ENCODE measurements around the gene TBX2. TPM values are rescaled to one million over a fixed set of nuclear protein-coding genes. Genes with fewer than 3 reads are reported as not detected.

Gene TBX2
- total and polyA plus RNA-seq, 2 of the 4 experiments (the other 2 are of a cell fraction), result 20.1 to 64.1 TPM

- Histone ChIP-seq H3K79me1 (ENCODE audit: low read depth in 1 of 2, low read length in 2 of 2) (no peaks in the 10 kb centered on the region), H2AFZ (replicated peaks; ENCODE audit: low read length, poor library complexity) (no peak overlapping the region), H3K4me1 (ENCODE audit: control insufficient read depth, insufficient read depth, low read length) (peaks cover 4% of the 10 kb centered on the region; the same call in 1 of the 2 replicates), H3K4ac (ENCODE audit: low read depth, low read length) (peak overlapping the region; percentile 11; the same call in 1 of the 2 replicates), H3K56ac (ENCODE audit: extremely low read depth, insufficient read depth, low read length) (no peak overlapping the region), H3K9me1 (ENCODE audit: insufficient read depth, low read length) (0 out of 2 replicates have a peak, but pooled peaks cover 3% of the 10 kb centered on the region), H3K23ac (ENCODE audit: low read depth, low read length) (no peak overlapping the region), H3K27ac (ENCODE audit: insufficient read depth, low read length) (no peak overlapping the region), H2BK120ac (ENCODE audit: low read depth, low read length) (no peak overlapping the region), H3K27me3 (ENCODE audit: control insufficient read depth, insufficient read depth, low read length) (peaks cover 24% of the 10 kb centered on the region), H4K5ac (ENCODE audit: low read depth, low read length) (no peak overlapping the region), H4K91ac (ENCODE audit: insufficient read depth, low read depth, low read length) (no peak overlapping the region), H2AK5ac (ENCODE audit: low read depth, low read length) (no peak overlapping the region), H3K4me2 (ENCODE audit: low read depth, low read length) (no peak overlapping the region), H3K9me3 (ENCODE audit: control insufficient read depth, insufficient read depth, low read length) (peaks cover 4% of the 10 kb centered on the region; the same call in 1 of the 2 replicates), H3K4me3 (ENCODE audit: insufficient read depth, low read depth, low read length) (no peak overlapping the region), H3K18ac (ENCODE audit: low read depth, low read length) (no peak overlapping the region), H3K14ac (replicated peaks; ENCODE audit: low read depth, low read length) (no peak overlapping the region; the same call in 1 of the 2 replicates), H4K8ac (ENCODE audit: low read depth in 2 of 2, low read length in 2 of 2) (no peak overlapping the region), H2AK9ac (replicated peaks; ENCODE audit: low read depth, low read length, poor library complexity) (no peak overlapping the region), H3K36me3 (ENCODE audit: control insufficient read depth, insufficient read depth, low read length) (no peaks in the 10 kb centered on the region), H2BK5ac (ENCODE audit: low read depth, low read length, poor library complexity, severe bottlenecking) (no peak overlapping the region), H2BK20ac (ENCODE audit: low read depth, low read length) (no peak overlapping the region), H3K9ac (ENCODE audit: low read depth, low read length) (no peak overlapping the region), H2BK15ac (ENCODE audit: low read depth, low read length) (no peak overlapping the region), H4K20me1 (ENCODE audit: insufficient read depth, low read length) (no peaks in the 10 kb centered on the region)
- ChIA-PET CTCF (interaction anchor here (0.9 kb wide), 1 partner anchor 33 kb away, joined by 4 read pairs; no protein-coding TSS in a partner anchor), POLR2A (ENCODE audit: unreplicated experiment) (no interaction called here)
- dilution Hi-C loops (cut with HindIII; ENCODE audit: low sequenced_read_pairs, unreplicated experiment), result no loop called here
- peak; percentile 79 for DNase-seq
- WGBS, 2 experiments (ENCODE audit: extremely low coverage in 2 of 2, insufficient read length in 1 of 2), result 33% methylated on average over 5 of the region's 6 CpGs; no CpG with 5 or more reads in 1 of the 2 experiments
- TF ChIP-seq USF2 (IDR thresholded peaks at IDR 0.05; ENCODE audit: low read depth, low read length) (no peak), BHLHE40 (IDR thresholded peaks at IDR 0.05; ENCODE audit: low read depth, low read length) (0 out of 2 replicates have a peak, but pooled peaks have one; percentile 10), FOS (IDR thresholded peaks at IDR 0.05; ENCODE audit: low read depth, low read length) (peak; percentile 63)
- peak; percentile 54 for ATAC-seq (ENCODE audit: low read depth)
- intact Hi-C loops (cut with micrococcal nuclease), result no loop called here
- in situ Hi-C loops (cut with MboI; ENCODE audit: low sequenced_read_pairs), result no loop called here
- BruUV-seq (replicated peaks), result no TSS peak
Measured at GRCh38 chr17:61444831-61445230, 45.2 kb downstream of the TBX2 start.
